HCT116 (cell line): Measurements from ENCODE around the gene NOXO1. TPM values are rescaled to one million over a fixed set of nuclear protein-coding genes. Genes with fewer than 3 reads are reported as not detected.

Experiments
- ATAC-seq: fragments of 200-7000 bp; cut with Tn5 transposase; 2 replicates; pipeline ENCODE4 v1.9.1; 2020; ENCODE audit warnings: mild to moderate bottlenecking, moderate library complexity
- BruUV-seq: library from RNA; stranded (reverse); fragments of 400-500 nt; replicated peaks from 2 replicates; lab custom pipeline; 2021; lab: Mats Ljungman, UMichigan
- CTCF ChIA-PET: fragments of 300-600 bp; sonication (Branson Sonifier 250); formaldehyde crosslinking; loops from one replicate; lab custom pipeline; 2021; ENCODE audit warnings: antibody characterized with exemption; lab: Charles Lee
- POLR2A ChIA-PET: fragments of 300-600, 350-600 bp; sonication (Branson Sonifier 250); formaldehyde crosslinking; loops from one replicate; lab custom pipeline; 2021; ENCODE audit warnings: antibody characterized with exemption; lab: Charles Lee
- RAD21 ChIA-PET, 2 experiments: fragments of 300-600 bp; sonication (Branson Sonifier 250); formaldehyde crosslinking; loops; one replicate each; lab custom pipeline; 2023; ENCODE audit warnings: low total read pairs in 2 of 2; ENCODE audit not compliant: uncharacterized antibody in 2 of 2, unreplicated experiment in 2 of 2, low non-redundant PET in 1 of 2; lab: Charles Lee
- DNase-seq: peaks from one replicate; pipeline ENCODE4 v3.0.0-alpha.2; 2010; ENCODE audit warnings: low read depth, low spot score
- H2AFZ ChIP-seq: fragments of 200-600 bp; shearing (Covaris generic), sonication (generic); 2 replicates; pipeline ENCODE4 v1.6.1; 2017; ENCODE audit warnings: low read depth, mixed run types, mixed read lengths, antibody characterized with exemption, low read length; ENCODE audit not compliant: poor library complexity, severe bottlenecking
- H3K27ac ChIP-seq: 2 replicates; pipeline ENCODE4 v1.5.1; 2012; ENCODE audit warnings: low read depth, low read length
- H3K27me3 ChIP-seq: fragments of 200-600 bp; sonication (generic); 2 replicates; pipeline ENCODE4 v1.6.1; 2016; ENCODE audit warnings: mixed run types, low read length, mixed read lengths; ENCODE audit not compliant: insufficient read depth
- H3K36me3 ChIP-seq, 2 experiments: fragments of 200-500 bp in 1 of 2; fragments of 200-600 bp in 1 of 2; sonication (Bioruptor generic) in 1 of 2; sonication (generic) in 1 of 2; 2 replicates each; pipeline versions ENCODE4 v1.5.1 to v1.6.1; 2014 to 2016; ENCODE audit warnings: low read length in 2 of 2, inconsistent platforms in 1 of 2, mixed read lengths in 1 of 2, mixed run types in 1 of 2; ENCODE audit not compliant: insufficient read depth in 2 of 2, control insufficient read depth in 1 of 2
- H3K4me1 ChIP-seq, 2 experiments: fragments of 200-600 bp in 1 of 2; sonication (generic) in 1 of 2; 2 replicates each; pipeline versions ENCODE4 v1.5.1 to v1.6.1; 2012 to 2017; ENCODE audit warnings: low read length in 2 of 2, inconsistent platforms in 1 of 2, mild to moderate bottlenecking in 1 of 2, mixed read lengths in 1 of 2, mixed run types in 1 of 2, moderate library complexity in 1 of 2; ENCODE audit not compliant: insufficient read depth in 2 of 2, control insufficient read depth in 1 of 2
- H3K4me2 ChIP-seq: fragments of 200-600 bp; sonication (generic); 2 replicates; pipeline ENCODE4 v1.6.1; 2017; ENCODE audit warnings: mixed run types, low read length, mixed read lengths
- H3K4me3 ChIP-seq, 2 experiments: fragments of 200-600 bp in 1 of 2; sonication (generic) in 1 of 2; replicated peaks in 1 of 2; 2 replicates each; pipeline ENCODE4 v1.5.1; 2011 to 2016; ENCODE audit warnings: low read length in 2 of 2, control low read depth in 1 of 2, low read depth in 1 of 2, mild to moderate bottlenecking in 1 of 2, mixed read lengths in 1 of 2, mixed run types in 1 of 2
- H3K79me2 ChIP-seq: fragments of 200-600 bp; sonication (generic); 2 replicates; pipeline ENCODE4 v1.6.1; 2017; ENCODE audit warnings: mild to moderate bottlenecking, mixed run types, low read length, moderate library complexity, mixed read lengths; ENCODE audit not compliant: insufficient read depth
- H3K9ac ChIP-seq: fragments of 200-600 bp; sonication (generic); 2 replicates; pipeline ENCODE4 v1.6.1; 2016; ENCODE audit warnings: low read length, mixed read lengths
- H3K9me2 ChIP-seq: fragments of 200-600 bp; sonication (generic), shearing (Covaris generic); 2 replicates; pipeline ENCODE4 v1.6.1; 2017; ENCODE audit warnings: mixed run types, mild to moderate bottlenecking, moderate library complexity; ENCODE audit not compliant: insufficient read depth
- H3K9me3 ChIP-seq, 2 experiments: fragments of 200-500 bp in 1 of 2; fragments of 200-600 bp in 1 of 2; sonication (Bioruptor generic) in 1 of 2; sonication (generic) in 1 of 2; 2 replicates each; pipeline ENCODE4 v1.6.1; 2014 to 2017; ENCODE audit warnings: low read length in 2 of 2, mixed read lengths in 2 of 2, inconsistent platforms in 1 of 2, low read depth in 1 of 2, mild to moderate bottlenecking in 1 of 2, mixed run types in 1 of 2, moderate library complexity in 1 of 2; ENCODE audit not compliant: control insufficient read depth in 1 of 2, insufficient read depth in 1 of 2
- H4K20me1 ChIP-seq: fragments of 200-600 bp; sonication (generic), shearing (Covaris generic); 2 replicates; pipeline ENCODE4 v1.6.1; 2017; ENCODE audit warnings: mixed run types, mild to moderate bottlenecking, moderate library complexity; ENCODE audit not compliant: insufficient read depth
- ATF3 ChIP-seq: IDR thresholded peaks from 2 replicates; pipeline ENCODE4 v1.6.1; 2012
- CBX3 ChIP-seq: IDR thresholded peaks from 2 replicates; pipeline ENCODE4 v1.6.1; 2012; ENCODE audit warnings: low read depth
- EGR1 ChIP-seq: IDR thresholded peaks from 2 replicates; pipeline ENCODE4 v1.6.1; 2012; ENCODE audit warnings: low read depth
- ELF1 ChIP-seq: IDR thresholded peaks from 2 replicates; pipeline ENCODE4 v1.6.1; 2012; ENCODE audit warnings: low read depth, borderline replicate concordance
- EZH2phosphoT487 ChIP-seq: fragments of 200-600 bp; IDR thresholded peaks from 2 replicates; pipeline ENCODE4 v1.6.1; 2018; ENCODE audit warnings: antibody characterized with exemption, borderline replicate concordance
- FOSL1 ChIP-seq: IDR thresholded peaks from 2 replicates; pipeline ENCODE4 v1.6.1; 2012; ENCODE audit warnings: low read depth
- JUND ChIP-seq: IDR thresholded peaks from 2 replicates; pipeline ENCODE4 v1.6.1; 2012
- POLR2A ChIP-seq: IDR thresholded peaks from 2 replicates; pipeline ENCODE4 v1.7.0; 2011; ENCODE audit warnings: borderline replicate concordance; ENCODE audit not compliant: insufficient read depth, insufficient read length; ENCODE audit errors: extremely low read depth
- REST ChIP-seq: IDR thresholded peaks from 2 replicates; pipeline ENCODE4 v1.6.1; 2012; ENCODE audit warnings: low read depth
- SIN3A ChIP-seq: IDR thresholded peaks from 2 replicates; pipeline ENCODE4 v1.6.1; 2012; ENCODE audit warnings: low read depth
- SP1 ChIP-seq: IDR thresholded peaks from 2 replicates; pipeline ENCODE4 v1.6.1; 2012; ENCODE audit warnings: low read depth
- SRF ChIP-seq: IDR thresholded peaks from 2 replicates; pipeline ENCODE4 v1.6.1; 2012; ENCODE audit warnings: low read depth
- YY1 ChIP-seq: IDR thresholded peaks from 2 replicates; pipeline ENCODE4 v1.6.1; 2011; ENCODE audit warnings: low read length, low read depth, moderate library complexity, mild to moderate bottlenecking; ENCODE audit not compliant: insufficient replicate concordance; ENCODE audit errors: extremely low read depth
- ZFX ChIP-seq: fragments of 450-650 bp; IDR thresholded peaks from 2 replicates; pipeline ENCODE4 v1.6.1; 2017
- intact Hi-C: fragments of 100-400 bp; cut with micrococcal nuclease; formaldehyde crosslinking; loops from 2 replicates; pipeline ENCODE4 v1.10.0; 2022
- total RNA-seq: library from RNA; stranded (reverse); gene quantifications from one replicate; pipeline ENCODE4 v1.2.1, GENCODE V29; 2021; ENCODE audit not compliant: unreplicated experiment
- TF ChIP-seq, protein P1 (sequence below), 3 experiments: fragments of 200-600 bp in 1 of 3; sonication (generic) in 1 of 3; IDR thresholded peaks in 2 of 3; conservative IDR thresholded peaks in 1 of 3; 2 replicates each; pipeline ENCODE4 v1.5.1; 2012 to 2017; ENCODE audit warnings: low read depth in 2 of 3, low read length in 2 of 3, antibody characterized with exemption in 1 of 3, borderline replicate concordance in 1 of 3, control low read depth in 1 of 3, mild to moderate bottlenecking in 1 of 3, mixed read lengths in 1 of 3, mixed run types in 1 of 3, moderate library complexity in 1 of 3; ENCODE audit not compliant: insufficient read depth in 1 of 3
- TF ChIP-seq, protein P2 (sequence below): IDR thresholded peaks from 2 replicates; pipeline ENCODE4 v1.6.1; 2011; ENCODE audit warnings: mild to moderate bottlenecking, low read length, moderate library complexity; ENCODE audit not compliant: insufficient replicate concordance; ENCODE audit errors: extremely low read depth

NOXO1 gene
- total RNA-seq, 1 experiment from 2014 or later, result 10.0 TPM

GRCh38 chr16:1998852-1999801 lies 17.9 kb upstream of the NOXO1 start:
- ATAC-seq (no peak), DNase-seq (no peak)
- H3K9me3 ChIP-seq, result no peaks in the 10 kb centered on the region
- intact Hi-C loops, result no loop called here
- H3K4me1 ChIP-seq, result peaks cover 2 to 7% of the 10 kb centered on the region in 2 experiments
- H4K20me1 ChIP-seq, result no peaks in the 10 kb centered on the region; the same call in 1 of the 2 replicates
- no peaks in the 10 kb centered on the region for H3K27me3 ChIP-seq
- H3K9ac ChIP-seq, result no peak overlapping the region
- no peak for TF ChIP-seq POLR2A
- TF ChIP-seq EZH2phosphoT487, result no peak
- TF ChIP-seq, protein P1, sequence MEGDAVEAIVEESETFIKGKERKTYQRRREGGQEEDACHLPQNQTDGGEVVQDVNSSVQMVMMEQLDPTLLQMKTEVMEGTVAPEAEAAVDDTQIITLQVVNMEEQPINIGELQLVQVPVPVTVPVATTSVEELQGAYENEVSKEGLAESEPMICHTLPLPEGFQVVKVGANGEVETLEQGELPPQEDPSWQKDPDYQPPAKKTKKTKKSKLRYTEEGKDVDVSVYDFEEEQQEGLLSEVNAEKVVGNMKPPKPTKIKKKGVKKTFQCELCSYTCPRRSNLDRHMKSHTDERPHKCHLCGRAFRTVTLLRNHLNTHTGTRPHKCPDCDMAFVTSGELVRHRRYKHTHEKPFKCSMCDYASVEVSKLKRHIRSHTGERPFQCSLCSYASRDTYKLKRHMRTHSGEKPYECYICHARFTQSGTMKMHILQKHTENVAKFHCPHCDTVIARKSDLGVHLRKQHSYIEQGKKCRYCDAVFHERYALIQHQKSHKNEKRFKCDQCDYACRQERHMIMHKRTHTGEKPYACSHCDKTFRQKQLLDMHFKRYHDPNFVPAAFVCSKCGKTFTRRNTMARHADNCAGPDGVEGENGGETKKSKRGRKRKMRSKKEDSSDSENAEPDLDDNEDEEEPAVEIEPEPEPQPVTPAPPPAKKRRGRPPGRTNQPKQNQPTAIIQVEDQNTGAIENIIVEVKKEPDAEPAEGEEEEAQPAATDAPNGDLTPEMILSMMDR (IDR thresholded peaks at IDR 0.05 in 2 of 3, conservative IDR thresholded peaks at IDR 0.05 in 1 of 3; ENCODE audit: borderline replicate concordance in 1 of 3, insufficient read depth in 1 of 3, low read depth in 2 of 3, low read length in 2 of 3), result no peak
- TF ChIP-seq REST, result no peak
- no peak for TF ChIP-seq EGR1
- no peak for TF ChIP-seq YY1
- no peak for TF ChIP-seq SRF
- TF ChIP-seq JUND, result no peak
- TF ChIP-seq FOSL1, result no peak
- no peak for TF ChIP-seq ZFX
- no peak for TF ChIP-seq SP1
- TF ChIP-seq CBX3, result no peak
- TF ChIP-seq ELF1, result no peak
- TF ChIP-seq, protein P2, sequence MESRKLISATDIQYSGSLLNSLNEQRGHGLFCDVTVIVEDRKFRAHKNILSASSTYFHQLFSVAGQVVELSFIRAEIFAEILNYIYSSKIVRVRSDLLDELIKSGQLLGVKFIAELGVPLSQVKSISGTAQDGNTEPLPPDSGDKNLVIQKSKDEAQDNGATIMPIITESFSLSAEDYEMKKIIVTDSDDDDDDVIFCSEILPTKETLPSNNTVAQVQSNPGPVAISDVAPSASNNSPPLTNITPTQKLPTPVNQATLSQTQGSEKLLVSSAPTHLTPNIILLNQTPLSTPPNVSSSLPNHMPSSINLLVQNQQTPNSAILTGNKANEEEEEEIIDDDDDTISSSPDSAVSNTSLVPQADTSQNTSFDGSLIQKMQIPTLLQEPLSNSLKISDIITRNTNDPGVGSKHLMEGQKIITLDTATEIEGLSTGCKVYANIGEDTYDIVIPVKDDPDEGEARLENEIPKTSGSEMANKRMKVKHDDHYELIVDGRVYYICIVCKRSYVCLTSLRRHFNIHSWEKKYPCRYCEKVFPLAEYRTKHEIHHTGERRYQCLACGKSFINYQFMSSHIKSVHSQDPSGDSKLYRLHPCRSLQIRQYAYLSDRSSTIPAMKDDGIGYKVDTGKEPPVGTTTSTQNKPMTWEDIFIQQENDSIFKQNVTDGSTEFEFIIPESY, result no peak
- TF ChIP-seq ATF3, result no peak
- no peak for TF ChIP-seq SIN3A
- no TSS peak for BruUV-seq
- H2AFZ ChIP-seq, result no peak overlapping the region
- H3K27ac ChIP-seq, result no peak overlapping the region
- no peak overlapping the region for H3K4me2 ChIP-seq
- peaks cover 28% of the 10 kb centered on the region for H3K79me2 ChIP-seq
- POLR2A ChIA-PET, result interaction anchor here (1.8 kb wide), 1 partner anchor 9 kb away, joined by 3 read pairs; no protein-coding TSS in a partner anchor
- CTCF ChIA-PET, result no interaction called here
- H3K9me2 ChIP-seq, result no peaks in the 10 kb centered on the region
- RAD21 ChIA-PET, result no interaction called here
- peaks cover 25 to 51% of the 10 kb centered on the region in 2 experiments; a peak in 3 of 4 replicates for H3K36me3 ChIP-seq
- H3K4me3 ChIP-seq, result no peak overlapping the region
